ENCODE measurements around the gene ERC2.
A peak's percentile ranks its signal among the peaks of the same experiment; 100 is the strongest.

ERC2 gene

GRCh38 chr3:55641964-55642363, 826.3 kb downstream of the ERC2 start:
- no peak for DNase-seq (ENCODE audit: low read depth)

GRCh38 chr3:55639896-55640765, 828.1 kb downstream of the ERC2 start:
- no peak for DNase-seq (ENCODE audit: low read depth)

- no peak for DNase-seq (ENCODE audit: low read depth)
These were observed 829.1 kb downstream of the ERC2 start for GRCh38 chr3:55639143-55639542.

GRCh38 chr3:55637906-55638638, 830.2 kb downstream of the ERC2 start:
- no peak for DNase-seq (ENCODE audit: low read depth)

GRCh38 chr3:55636300-55637195, 831.7 kb downstream of the ERC2 start:
- DNase-seq (ENCODE audit: low read depth), result no peak

GRCh38 chr3:55634345-55634744, 833.9 kb downstream of the ERC2 start:
- DNase-seq (ENCODE audit: low read depth), result no peak

GRCh38 chr3:55633333-55633732, 834.9 kb downstream of the ERC2 start:
- DNase-seq (ENCODE audit: low read depth), result no peak

GRCh38 chr3:55631766-55632331, 836.4 kb downstream of the ERC2 start:
- no peak for DNase-seq (ENCODE audit: low read depth)

- no peak for DNase-seq (ENCODE audit: low read depth)
These were observed 837.4 kb downstream of the ERC2 start for GRCh38 chr3:55630921-55631299.

- no peak for DNase-seq (ENCODE audit: low read depth)
These were observed 837.9 kb downstream of the ERC2 start for GRCh38 chr3:55630280-55630920.

GRCh38 chr3:55629432-55629831, 838.8 kb downstream of the ERC2 start:
- DNase-seq (ENCODE audit: low read depth), result no peak

GRCh38 chr3:55626279-55626665, 842.0 kb downstream of the ERC2 start:
- peak; percentile 24 for DNase-seq (ENCODE audit: low read depth)

GRCh38 chr3:55624238-55624637, 844.0 kb downstream of the ERC2 start:
- DNase-seq (ENCODE audit: low read depth), result no peak

GRCh38 chr3:55623786-55624185, 844.5 kb downstream of the ERC2 start:
- DNase-seq (ENCODE audit: low read depth), result no peak

GRCh38 chr3:55622733-55623132, 845.5 kb downstream of the ERC2 start:
- DNase-seq (ENCODE audit: low read depth), result no peak

GRCh38 chr3:55622116-55622515, 846.2 kb downstream of the ERC2 start:
- DNase-seq (ENCODE audit: low read depth), result no peak

GRCh38 chr3:55621648-55622047, 846.6 kb downstream of the ERC2 start:
- DNase-seq (ENCODE audit: low read depth), result no peak

GRCh38 chr3:55621026-55621422, 847.2 kb downstream of the ERC2 start:
- DNase-seq (ENCODE audit: low read depth), result no peak

GRCh38 chr3:55620351-55621025, 847.8 kb downstream of the ERC2 start:
- no peak for DNase-seq (ENCODE audit: low read depth)

- no peak for DNase-seq (ENCODE audit: low read depth)
These were observed 849.0 kb downstream of the ERC2 start for GRCh38 chr3:55619046-55619808.

Measured in GM04504 (cell line).